GM21576 (cell line): ENCODE data around the gene GRIK2.

Source experiments
- ATAC-seq: cut with Tn5 transposase; IDR thresholded peaks from one replicate; pipeline ENCODE4 v1.9.1; 2021; ENCODE audit warnings: mild to moderate bottlenecking, moderate library complexity; ENCODE audit not compliant: unreplicated experiment

The GRIK2 gene

DNA sequence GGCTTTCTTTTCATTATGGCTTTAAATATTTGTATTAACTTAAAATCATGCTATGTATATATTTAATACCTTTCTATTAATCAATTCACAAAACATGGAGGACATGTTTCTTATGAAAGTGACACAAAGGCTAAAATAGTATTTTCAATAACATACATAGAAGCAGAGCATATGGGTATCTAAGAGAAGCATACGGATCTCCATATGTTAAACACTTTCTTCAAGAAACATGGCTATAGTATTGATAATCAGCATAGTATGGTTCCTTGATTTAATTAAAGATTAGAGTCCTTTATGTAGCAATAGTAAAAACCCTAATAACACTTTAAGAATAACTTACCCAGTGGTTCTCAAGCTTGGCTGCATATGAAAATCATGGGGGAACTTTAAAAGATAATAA lies 58.5 kb downstream of the GRIK2 start:
- ATAC-seq: no peak

DNA sequence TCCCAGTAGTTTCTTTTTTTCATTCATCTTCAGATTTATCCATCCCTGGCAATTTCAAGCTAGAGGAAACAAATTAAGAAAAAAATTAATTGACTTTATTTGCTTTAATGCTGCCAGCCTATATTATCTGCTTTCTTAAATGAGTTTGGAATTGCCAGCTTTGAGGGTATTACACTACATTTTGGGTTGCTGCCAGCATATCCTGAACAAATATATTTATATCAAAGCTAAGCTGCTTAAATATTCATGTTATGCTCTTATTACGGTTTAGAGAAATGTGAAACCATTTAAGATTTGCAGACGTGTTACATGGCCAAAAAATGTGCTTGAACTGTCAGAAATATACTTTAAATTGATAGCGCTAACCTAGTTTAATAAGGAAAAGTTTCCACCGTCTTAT lies 59.7 kb downstream of the GRIK2 start:
- no peak for ATAC-seq

DNA sequence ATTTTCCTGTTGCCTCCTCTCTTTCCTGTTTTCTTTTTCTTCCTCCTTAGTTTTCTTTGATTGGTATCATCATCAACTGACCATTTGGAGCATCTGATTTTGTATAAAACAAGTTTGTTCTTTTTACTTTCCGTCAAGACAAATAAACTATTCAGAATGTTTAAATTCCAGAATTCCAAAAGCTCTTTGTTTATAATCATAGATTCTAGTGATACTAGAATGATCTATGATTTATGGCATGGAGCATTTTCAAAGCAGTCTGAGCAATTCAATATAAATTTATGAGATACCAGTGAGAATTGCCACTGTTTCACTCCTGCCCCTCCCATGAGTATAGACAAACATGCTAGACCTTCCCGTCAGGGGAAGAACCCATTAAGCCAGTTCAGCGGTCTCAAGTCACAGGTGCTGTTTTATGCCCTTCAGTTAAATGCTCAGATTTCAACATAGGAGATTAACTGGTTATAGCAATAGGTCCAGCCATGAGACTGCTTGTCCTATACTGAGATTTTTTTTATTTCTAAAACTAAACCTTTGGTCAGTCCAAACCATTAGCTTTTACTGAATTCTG lies 60.7 kb downstream of the GRIK2 start:
- no peak for ATAC-seq

DNA sequence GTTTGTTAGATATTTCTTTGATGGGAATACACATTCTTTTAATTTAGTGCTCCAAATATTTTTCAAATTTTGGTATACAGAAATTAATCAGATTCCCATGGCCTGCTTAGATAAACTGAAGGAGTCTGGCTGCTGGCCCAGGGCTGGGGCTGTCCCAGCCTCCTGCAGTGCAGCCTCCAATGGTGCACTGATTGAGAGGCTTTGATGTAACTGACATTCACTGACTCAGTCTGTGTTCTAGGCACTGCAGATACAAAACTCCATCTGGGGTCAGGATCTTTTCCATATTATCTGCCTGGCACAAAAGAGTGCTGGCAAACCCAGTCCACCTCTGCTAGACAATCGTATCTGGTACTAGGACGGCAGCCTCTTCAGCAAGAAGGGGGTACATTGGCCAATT lies 64.8 kb downstream of the GRIK2 start:
- ATAC-seq: no peak

DNA sequence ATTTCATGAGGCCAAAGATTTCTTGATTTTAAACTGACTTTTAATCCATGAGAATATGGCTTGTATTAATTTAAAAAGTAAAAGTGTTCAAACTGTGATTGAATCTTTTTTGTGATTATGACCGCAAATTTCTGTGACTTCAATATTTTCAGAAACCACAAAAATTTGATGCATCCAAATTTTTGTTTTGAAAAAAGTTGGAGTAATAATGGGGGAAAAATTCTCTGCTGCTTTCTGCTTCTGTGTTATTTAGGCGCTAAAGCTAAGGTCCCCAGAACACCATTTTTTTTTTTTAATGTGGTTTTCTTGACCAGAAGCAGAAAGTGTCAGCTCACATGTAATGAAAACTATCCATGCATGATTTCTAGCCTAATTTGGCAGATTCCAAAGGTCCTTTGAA lies 65.3 kb downstream of the GRIK2 start:
- ATAC-seq: no peak

DNA sequence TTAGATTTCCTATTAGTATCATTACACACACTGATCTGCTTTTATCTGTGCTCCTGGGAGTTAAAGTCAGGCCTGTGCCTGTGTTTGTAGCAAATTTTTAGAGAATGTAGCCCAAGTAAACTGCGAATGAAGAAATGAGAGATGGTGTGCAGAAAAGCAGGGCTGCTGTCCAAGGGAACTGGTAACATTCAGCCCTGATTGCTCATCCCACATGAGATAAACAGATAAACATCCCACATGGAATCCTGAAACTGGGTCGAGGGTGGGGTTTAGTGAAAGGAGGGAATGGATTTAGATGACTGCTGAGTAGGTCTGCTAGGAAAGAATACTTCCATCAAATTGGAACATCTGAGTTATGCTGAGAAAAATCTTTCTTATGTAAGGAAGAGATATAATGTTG lies 69.1 kb downstream of the GRIK2 start:
- no peak for ATAC-seq

DNA sequence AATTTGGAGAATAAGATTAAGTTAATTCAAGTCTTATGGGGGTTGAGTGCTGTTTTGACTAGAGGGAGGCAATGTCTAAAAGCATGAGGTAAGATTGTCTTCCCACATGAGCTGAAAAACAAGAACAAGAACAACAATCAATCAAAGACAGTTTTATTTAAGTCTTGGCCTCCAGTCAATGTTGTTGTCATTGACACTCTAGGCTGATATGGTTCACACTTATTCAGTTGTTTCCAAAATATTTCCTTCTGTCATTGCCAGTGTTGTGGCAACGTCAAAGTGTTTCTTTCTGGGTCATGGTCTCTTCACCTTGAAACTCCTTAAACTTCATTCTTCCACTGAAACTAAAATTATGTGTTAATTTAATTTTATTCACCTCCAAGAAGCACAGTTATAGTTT lies 72.4 kb downstream of the GRIK2 start:
- ATAC-seq: no peak

DNA sequence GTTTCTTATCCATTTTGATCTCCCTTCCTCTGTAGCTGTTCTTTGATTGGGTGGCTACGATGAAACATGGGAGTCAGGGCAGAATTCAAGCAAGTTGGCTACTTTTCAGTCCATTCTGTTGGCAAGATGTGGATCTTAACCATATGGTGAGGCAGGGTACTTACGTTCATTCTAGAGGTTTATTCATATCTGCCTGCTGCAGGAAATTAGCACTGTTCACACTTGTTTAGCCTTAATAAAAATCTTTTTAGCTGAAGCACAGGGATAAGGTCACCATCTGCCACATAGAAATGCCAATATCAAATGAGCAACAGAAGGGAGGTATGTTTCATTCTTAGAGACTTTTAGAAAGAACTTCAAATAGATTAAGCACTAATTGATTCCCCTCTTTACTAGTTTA lies 83.9 kb downstream of the GRIK2 start:
- ATAC-seq: no peak

DNA sequence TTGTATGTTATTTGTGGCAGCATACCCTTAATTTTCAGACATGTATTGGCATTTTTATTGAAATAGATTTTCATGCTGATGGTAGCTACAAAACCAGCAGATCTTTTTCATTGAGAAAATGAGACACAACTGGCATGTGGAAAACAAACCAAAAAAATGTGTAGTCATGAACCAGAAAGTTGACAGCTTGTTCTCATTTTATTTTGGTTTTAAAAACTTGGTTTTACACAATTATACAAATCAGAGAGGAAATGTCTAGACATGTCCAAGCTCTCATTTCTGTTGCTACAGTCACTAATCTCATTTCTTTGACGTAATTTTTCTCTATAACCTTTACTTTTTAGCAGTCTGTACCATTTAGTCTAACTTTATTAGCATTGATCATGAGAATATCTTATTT lies 85.4 kb downstream of the GRIK2 start:
- no peak for ATAC-seq

DNA sequence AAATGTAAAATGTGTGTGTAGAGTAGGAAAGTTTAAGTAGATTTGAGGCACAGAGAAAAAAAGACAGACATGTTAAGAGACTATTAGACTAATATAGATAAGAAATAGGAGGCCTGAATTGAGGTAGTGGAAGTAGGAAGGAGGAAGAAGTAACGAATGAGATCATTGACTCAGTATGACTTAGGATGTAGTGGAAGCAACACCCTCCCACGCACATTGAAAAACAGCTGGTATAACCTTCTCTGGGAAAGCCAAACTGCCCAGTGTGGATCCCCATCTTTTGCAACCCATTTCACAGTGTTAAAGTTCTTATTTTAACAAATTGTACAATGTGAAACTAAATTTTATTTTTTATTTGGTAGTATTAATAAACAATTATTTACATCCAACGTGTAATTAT lies 89.1 kb downstream of the GRIK2 start:
- ATAC-seq: no peak

DNA sequence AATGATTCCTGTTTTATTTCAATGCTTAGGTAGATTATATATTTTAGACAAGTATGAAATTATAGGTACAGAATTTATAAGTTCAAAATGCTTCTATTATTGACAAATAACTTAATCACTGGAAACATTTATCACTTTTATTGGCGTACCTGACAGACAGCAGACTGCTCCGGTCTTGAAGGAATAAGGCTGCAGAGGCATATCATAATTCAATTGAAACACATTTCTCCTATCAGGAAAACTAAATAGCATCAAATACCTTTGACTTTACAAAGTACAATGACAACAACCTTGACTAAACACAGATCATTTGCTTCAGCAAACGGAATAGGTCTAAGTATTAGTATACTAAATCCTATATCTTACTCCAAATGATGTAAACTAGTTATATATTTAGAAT lies 91.3 kb downstream of the GRIK2 start:
- no peak for ATAC-seq

DNA sequence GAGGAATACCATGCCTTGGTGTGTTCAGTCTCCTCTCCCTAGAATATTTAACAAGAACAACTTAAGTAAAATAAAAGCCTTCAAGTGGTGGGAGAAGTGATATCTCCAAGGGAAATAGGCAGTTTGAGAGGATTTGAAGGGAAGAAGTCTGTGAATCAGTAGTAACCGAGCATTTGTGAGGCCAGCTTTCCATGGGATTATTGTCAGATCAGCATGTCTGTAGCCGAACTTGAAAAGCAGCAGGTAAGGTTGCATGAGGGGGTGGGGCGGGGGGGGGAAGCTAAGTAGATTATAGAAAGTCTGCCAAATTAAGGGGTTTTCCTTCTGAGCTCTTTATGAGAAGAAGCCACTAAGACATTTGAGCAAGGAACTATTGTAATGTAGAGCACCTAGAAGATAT lies 92.6 kb downstream of the GRIK2 start:
- no peak for ATAC-seq

DNA sequence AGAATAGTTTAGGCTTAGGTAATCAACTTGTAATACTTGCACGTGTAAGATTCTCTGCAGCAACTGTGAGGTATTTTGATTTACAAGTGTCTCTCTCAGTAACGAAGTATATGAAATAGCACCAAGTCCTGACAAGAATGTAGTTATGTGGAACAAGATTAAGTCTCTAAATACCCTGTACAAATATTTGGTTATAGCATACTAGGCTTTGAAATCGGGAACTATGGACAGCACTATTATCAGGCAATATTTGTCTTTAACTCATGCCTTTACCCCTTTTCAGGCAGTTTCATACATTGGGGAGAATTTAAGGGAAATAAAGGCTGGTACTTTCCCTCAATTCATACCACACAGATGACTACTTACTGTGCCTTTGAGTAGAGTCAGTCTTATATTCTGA lies 93.2 kb downstream of the GRIK2 start:
- ATAC-seq: no peak

DNA sequence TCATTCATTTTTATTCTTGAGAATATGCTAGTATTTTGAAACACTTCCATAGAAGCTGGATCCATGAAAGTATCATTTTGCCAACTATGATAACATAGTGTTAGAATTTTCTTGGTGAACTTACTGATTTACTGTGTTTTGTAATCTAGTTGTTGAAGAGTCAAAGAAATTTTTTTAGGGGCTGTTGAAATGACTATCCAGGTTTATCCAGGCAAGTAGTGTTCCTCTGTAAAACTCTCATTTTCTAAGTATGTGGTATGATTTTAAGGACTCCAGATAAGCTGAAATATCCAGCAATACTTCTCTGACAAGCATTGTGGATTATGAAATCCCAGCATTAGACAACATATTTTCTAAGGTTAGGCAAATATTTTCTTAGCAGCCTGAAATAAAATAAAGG lies 95.9 kb downstream of the GRIK2 start:
- no peak for ATAC-seq

DNA sequence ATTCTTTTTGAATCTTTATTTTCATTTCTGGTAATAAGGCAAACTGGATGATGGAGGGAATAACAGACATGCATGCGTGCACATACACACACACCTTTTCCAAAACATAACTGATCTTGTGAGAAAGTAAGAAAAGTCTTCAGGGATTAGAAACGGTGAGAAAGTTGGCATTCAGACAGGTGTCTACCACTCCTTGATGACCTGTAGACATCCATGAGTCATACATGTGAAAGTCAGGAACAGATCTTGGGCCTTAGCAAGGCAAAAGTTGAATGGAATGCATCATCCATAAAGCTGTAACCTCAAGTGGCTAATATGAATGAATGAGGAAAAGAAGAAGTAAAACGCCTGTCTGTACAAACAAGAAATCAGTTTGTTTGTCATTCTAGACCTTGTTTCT lies 97.3 kb downstream of the GRIK2 start:
- ATAC-seq: no peak

DNA sequence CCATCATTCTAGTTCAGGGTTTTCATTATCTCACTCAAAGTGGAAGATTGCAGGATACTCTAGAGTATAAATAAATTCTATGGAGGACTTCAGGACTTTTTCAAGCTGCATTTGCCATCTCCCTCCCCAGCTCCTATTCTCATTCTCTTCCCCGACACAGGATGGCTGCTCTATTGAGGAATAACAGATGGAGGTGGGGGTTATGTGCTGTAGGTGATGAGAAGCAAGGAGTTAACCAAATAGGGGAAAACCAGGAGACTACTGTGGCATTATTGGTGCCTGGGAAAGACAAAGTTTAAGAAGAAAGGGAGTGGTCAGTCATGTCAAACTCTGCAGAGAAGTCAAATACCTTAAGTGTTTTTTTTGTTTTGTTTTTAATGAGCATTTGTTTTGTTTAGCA lies 109.3 kb downstream of the GRIK2 start:
- ATAC-seq: no peak

DNA sequence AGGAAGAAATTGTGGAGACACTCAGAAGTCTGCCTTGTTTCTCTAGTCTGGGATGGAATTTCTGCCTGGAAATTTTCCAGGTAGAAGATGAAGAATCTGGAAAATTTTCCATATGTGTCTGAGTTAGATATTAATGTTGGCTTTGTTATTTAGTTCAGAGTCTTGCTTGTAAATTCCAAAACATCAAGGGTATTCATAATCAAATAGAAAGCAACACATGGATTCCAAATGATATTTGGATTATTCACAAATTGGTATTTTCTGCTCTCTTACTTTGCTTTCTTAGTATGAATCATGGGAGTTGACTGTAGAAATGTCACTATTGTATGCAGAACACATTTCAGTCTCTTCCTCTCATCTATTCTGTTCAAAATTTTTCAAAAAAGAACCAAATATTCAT lies 116.0 kb downstream of the GRIK2 start:
- ATAC-seq: no peak

DNA sequence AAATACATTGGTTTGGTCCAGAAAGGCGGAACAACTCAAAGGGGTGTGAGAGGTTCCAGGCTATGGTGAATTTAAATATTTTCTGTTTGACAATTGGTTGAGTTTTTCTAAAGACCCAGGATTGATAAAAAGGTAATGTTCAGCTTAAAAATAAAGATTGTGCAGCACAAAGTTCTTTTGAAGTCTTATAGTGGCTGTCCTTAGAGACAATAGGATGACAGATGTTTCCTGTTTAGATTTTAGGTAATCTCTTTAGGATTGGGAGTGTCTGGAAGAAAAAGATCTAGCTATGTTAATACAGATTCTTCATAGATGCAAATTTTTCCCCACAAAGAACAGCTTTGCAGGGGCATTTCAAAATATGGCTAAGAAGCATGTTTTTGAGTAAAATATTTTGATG lies 119.7 kb downstream of the GRIK2 start:
- no peak for ATAC-seq

DNA sequence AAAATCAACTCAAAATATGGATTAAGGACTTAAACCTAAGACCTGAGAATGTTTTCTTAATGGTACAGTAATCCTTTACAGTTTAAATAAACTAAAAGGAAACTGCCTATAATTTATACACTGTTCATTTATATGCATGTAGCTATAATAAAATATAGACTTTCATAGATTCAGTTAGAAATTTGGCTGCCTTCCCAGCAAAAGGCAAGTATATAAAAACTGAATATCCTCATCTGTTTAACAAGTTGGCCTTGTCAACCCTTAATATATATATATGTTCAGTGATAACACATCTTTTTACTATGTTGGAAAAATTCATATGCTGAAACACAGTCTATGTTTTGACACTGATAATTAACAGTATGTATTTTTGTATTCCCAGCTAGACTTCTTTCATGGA lies 123.1 kb downstream of the GRIK2 start:
- no peak for ATAC-seq

DNA sequence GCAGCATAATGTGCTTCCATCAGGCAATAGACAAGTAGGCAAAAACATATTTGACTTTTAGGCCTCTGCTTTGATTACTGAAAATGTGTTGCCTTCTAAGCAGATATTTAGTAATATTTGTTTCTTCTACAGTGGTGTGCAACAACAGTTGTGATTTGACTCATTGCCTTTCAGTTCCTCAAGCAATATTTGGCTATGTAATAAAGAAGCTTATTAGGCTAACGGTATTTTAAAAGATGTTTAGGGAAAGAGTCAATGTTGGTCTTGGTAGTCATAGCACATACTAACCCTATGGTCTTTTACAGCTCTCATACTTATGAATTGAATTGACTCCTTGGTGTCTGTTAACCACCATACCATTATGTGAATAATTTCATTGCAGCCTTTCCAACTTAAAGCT lies 124.1 kb downstream of the GRIK2 start:
- peak; percentile 55 for ATAC-seq

DNA sequence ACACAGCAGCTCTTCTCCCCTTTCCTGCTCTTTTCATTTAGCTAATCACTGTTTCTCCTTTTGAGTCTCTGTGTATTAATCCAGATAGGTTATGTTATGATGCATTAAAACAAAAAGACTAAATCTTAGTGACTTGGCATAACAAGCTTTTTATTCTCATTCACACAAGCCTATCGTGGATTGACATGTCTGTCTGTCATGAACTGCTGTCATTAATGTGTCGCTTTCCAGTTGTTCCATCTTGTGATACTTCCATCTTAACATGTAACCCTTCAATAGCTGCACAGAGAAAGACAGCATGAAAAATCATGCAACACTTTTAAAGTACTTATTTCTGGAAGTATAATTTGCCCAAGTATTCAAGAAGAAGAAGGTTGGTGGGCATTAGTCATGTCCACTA lies 128.7 kb downstream of the GRIK2 start:
- ATAC-seq: no peak

DNA sequence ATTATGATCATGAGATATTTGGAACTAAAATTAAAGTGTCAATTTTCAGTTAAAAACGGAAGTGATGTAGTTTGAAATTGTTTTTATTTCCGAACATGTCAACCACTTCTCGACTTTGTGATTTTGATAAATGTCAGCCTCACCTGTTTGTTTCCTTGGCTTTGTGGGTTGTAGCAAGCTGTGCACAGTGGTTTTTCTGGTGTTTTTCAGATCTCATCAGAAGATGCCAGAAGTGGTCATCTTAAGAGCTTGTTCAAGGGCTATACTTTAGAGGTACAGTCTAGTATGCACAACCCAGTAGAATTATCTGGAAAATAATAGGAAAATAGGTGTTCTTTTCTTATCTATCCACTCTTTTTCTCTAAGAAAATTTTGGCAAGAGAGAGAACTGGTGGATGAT lies 134.0 kb downstream of the GRIK2 start:
- ATAC-seq: no peak

DNA sequence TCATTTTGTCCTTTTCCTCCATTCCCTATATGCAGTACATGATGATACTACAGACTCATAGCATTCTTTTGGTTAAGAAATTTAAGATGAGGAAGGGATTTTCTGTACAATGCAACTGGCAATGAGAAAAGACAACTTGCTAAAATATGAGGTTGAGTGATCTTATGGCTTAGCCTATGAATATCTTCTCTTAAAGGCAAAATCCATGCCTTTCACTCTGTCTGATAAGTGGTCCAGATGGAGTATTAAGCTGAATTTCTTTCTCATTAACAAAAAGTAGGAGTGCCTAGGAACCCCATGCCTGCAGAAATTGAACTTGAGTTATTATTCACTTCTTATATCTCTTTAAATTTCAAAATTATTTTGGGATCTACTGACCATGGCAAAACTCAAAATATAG lies 135.3 kb downstream of the GRIK2 start:
- ATAC-seq: no peak

DNA sequence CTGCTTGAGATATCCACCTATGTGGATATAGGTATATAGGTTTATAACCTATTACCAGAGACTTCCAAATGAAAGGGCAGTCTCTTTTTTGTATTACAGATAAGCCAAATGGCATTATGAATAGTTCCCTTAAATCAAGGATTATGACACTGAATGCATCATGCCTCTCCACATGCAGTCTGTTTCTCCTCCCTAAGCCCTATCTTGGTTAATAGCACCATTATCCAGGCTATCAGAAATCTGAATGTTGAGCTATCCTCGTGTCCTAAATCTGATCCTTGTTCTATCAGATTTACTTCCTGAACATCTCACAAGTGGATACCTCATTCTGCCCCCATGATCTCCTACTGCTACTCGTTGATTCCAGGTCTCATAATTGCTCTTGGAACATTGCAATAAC lies 138.0 kb downstream of the GRIK2 start:
- no peak for ATAC-seq
